Prostate gland (tissue), 2 donors: ENCODE measurements around the gene HLA-DMA.

ENCODE experiments used
- CTCF ChIP-seq, 4 experiments: fragments of 200-600 bp in 2 of 4; fragments of 450-650 bp in 2 of 4; sonication (generic) in 2 of 4; IDR thresholded peaks; 1 replicate in 3 of 4; 2 replicates in 1 of 4; pipeline ENCODE4 v1.5.1; 2016 to 2019; ENCODE audit warnings: antibody characterized with exemption in 4 of 4, mild to moderate bottlenecking in 2 of 4, moderate library complexity in 2 of 4
- POLR2AphosphoS5 ChIP-seq: sonication (generic); formaldehyde crosslinking; IDR thresholded peaks from one replicate; pipeline ENCODE4 v1.6.1; 2017; ENCODE audit warnings: antibody characterized with exemption

GRCh38 chr6:32968867-32969684, 16.2 kb upstream of the HLA-DMA start:
- TF ChIP-seq CTCF (IDR thresholded peaks at IDR 0.05) (peak in 1 of 4 experiments; percentile 3), POLR2AphosphoS5 (no peak)
